Cardiac fibroblast (primary cell): ENCODE measurements around the gene PDE6H.

Source experiments
- DNase-seq, 2 donors: peaks; one replicate each; pipeline versions ENCODE4 v3.0.0 to v3.0.0-alpha.2; 2010; ENCODE audit warnings: low read depth in 2 of 2
- H3K4me3 ChIP-seq, 2 donors: replicated peaks in 1 of 2; 1 replicate in 1 of 2; 2 replicates in 1 of 2; pipeline ENCODE4 v1.5.1; 2011; ENCODE audit warnings: low read depth in 2 of 2, low read length in 2 of 2, mild to moderate bottlenecking in 2 of 2, moderate library complexity in 1 of 2
- CTCF ChIP-seq: IDR thresholded peaks from one replicate; pipeline ENCODE4 v1.5.1; 2011; ENCODE audit warnings: low read depth, mild to moderate bottlenecking, low read length, inconsistent platforms

The PDE6H gene

GRCh38 chr12:14988035-14988434, 15.2 kb downstream of the PDE6H start:
- no peak overlapping the region for H3K4me3 ChIP-seq
- no peak for DNase-seq
- TF ChIP-seq CTCF: no peak

- H3K4me3 ChIP-seq: no peak overlapping the region
- TF ChIP-seq CTCF: no peak
- no peak for DNase-seq
These were observed 16.9 kb downstream of the PDE6H start for GRCh38 chr12:14989790-14990189.

GRCh38 chr12:14991069-14991468, 18.2 kb downstream of the PDE6H start:
- no peak for TF ChIP-seq CTCF
- no peak overlapping the region for H3K4me3 ChIP-seq
- DNase-seq: no peak

GRCh38 chr12:14992673-14993072, 19.8 kb downstream of the PDE6H start:
- no peak for TF ChIP-seq CTCF
- no peak for DNase-seq
- no peak overlapping the region for H3K4me3 ChIP-seq

- peak in 1 of 2 donors; percentile 17 for DNase-seq
- H3K4me3 ChIP-seq: no peak overlapping the region
- no peak for TF ChIP-seq CTCF
These were observed 20.3 kb downstream of the PDE6H start for GRCh38 chr12:14993117-14993516.

- no peak for TF ChIP-seq CTCF
- no peak overlapping the region for H3K4me3 ChIP-seq
- peak; percentile 63 to 74 for DNase-seq
These were observed 20.9 kb downstream of the PDE6H start for GRCh38 chr12:14993537-14994266.

- no peak for TF ChIP-seq CTCF
- no peak overlapping the region for H3K4me3 ChIP-seq
- peak in 1 of 2 donors; percentile 22 for DNase-seq
These were observed 21.8 kb downstream of the PDE6H start for GRCh38 chr12:14994610-14995009.
